BJ (cell line): Measurements from ENCODE around the gene COL1A2. TPM values are rescaled to one million over a fixed set of nuclear protein-coding genes. Genes with fewer than 3 reads are reported as not detected.

Experiments
- CTCF ChIA-PET: fragments of 350-600 bp; formaldehyde crosslinking; extraction: SDS; loops from one replicate; lab custom pipeline; 2021; ENCODE audit warnings: antibody characterized with exemption, inconsistent platforms; lab: Yijun Ruan, JAX
- POLR2A ChIA-PET: fragments of 300-600 bp; sonication (Branson Sonifier 250); formaldehyde crosslinking; extraction: SDS; loops from one replicate; lab custom pipeline; 2021; ENCODE audit warnings: antibody characterized with exemption; lab: Charles Lee
- DNase-seq: peaks from one replicate; pipeline ENCODE4 v3.0.0-alpha.2; 2011; ENCODE audit warnings: low read depth
- H3K27me3 ChIP-seq: 2 replicates; pipeline ENCODE4 v1.6.0; 2011; ENCODE audit warnings: low read length; ENCODE audit not compliant: control insufficient read depth, insufficient read depth
- H3K36me3 ChIP-seq: 2 replicates; pipeline ENCODE4 v1.5.1; 2011; ENCODE audit warnings: low read length; ENCODE audit not compliant: control insufficient read depth, insufficient read depth
- H3K4me3 ChIP-seq: 2 replicates; pipeline ENCODE4 v1.5.1; 2011; ENCODE audit warnings: low read depth, mild to moderate bottlenecking, control low read depth, low read length
- CTCF ChIP-seq: IDR thresholded peaks from 2 replicates; pipeline ENCODE4 v1.5.1; 2011; ENCODE audit warnings: low read depth, mild to moderate bottlenecking, control low read depth, inconsistent platforms, low read length, moderate library complexity; ENCODE audit not compliant: insufficient read depth
- polyA plus RNA-seq: library from polyadenylated mRNA; depleted of rRNA; stranded (reverse); fragments of >200 nt; gene quantifications from 2 replicates; pipeline ENCODE4 v1.2.3, GENCODE V29; 2011

COL1A2 gene
- polyA plus RNA-seq, 1 experiment: 8,996 TPM

- ChIA-PET CTCF (interaction anchor here (0.8 to 9.6 kb wide), 5 partner anchors 28 to 463 kb away, joined by 3 to 87 read pairs (median 5); no protein-coding TSS in a partner anchor), POLR2A (interaction anchor here (0.6 to 5.5 kb wide), 4 partner anchors 72 to 109 kb away, joined by 3 to 73 read pairs (median 8); no protein-coding TSS in a partner anchor)
- DNase-seq: no peak
- Histone ChIP-seq H3K4me3 (peak overlapping the region; percentile 67), H3K27me3 (no peaks in the 10 kb centered on the region), H3K36me3 (peaks cover 4% of the 10 kb centered on the region)
- TF ChIP-seq CTCF: no peak
These were observed 4.1 kb downstream of the COL1A2 start for GRCh38 chr7:94398841-94399240.

- Histone ChIP-seq H3K27me3 (no peaks in the 10 kb centered on the region), H3K4me3 (peak overlapping the region; percentile 67), H3K36me3 (peaks cover 10% of the 10 kb centered on the region)
- TF ChIP-seq CTCF: no peak
- DNase-seq: no peak
- ChIA-PET POLR2A (interaction anchor here (0.7 to 5.5 kb wide), 4 partner anchors 25 to 104 kb away, joined by 3 to 73 read pairs (median 4); no protein-coding TSS in a partner anchor), CTCF (interaction anchor here (1.2 to 9.6 kb wide), 5 partner anchors 8 to 111 kb away, joined by 3 to 87 read pairs (median 6); no protein-coding TSS in a partner anchor)
These were observed 5.3 kb downstream of the COL1A2 start for GRCh38 chr7:94400022-94400421.

GRCh38 chr7:94400643-94401427 is 6.1 kb downstream of the COL1A2 start:
- no peak for DNase-seq
- Histone ChIP-seq H3K4me3 (peak overlapping the region; percentile 67), H3K27me3 (no peaks in the 10 kb centered on the region), H3K36me3 (peaks cover 10% of the 10 kb centered on the region)
- no peak for TF ChIP-seq CTCF
- ChIA-PET CTCF (interaction anchor here (1.2 to 9.6 kb wide), 6 partner anchors 9 to 112 kb away, joined by 3 to 87 read pairs (median 5); no protein-coding TSS in a partner anchor), POLR2A (interaction anchor here (0.7 to 5.5 kb wide), 6 partner anchors 25 to 112 kb away, joined by 3 to 73 read pairs (median 3); no protein-coding TSS in a partner anchor)

- no peak for DNase-seq
- ChIA-PET CTCF (interaction anchor here (1.3 to 9.6 kb wide), 4 partner anchors 33 to 112 kb away, joined by 3 to 87 read pairs (median 10); no protein-coding TSS in a partner anchor), POLR2A (interaction anchor here (0.6 to 5.5 kb wide), 5 partner anchors 25 to 113 kb away, joined by 3 to 73 read pairs (median 3); no protein-coding TSS in a partner anchor)
- TF ChIP-seq CTCF: no peak
- peak overlapping the region; percentile 67 for H3K4me3 ChIP-seq
- peaks cover 10% of the 10 kb centered on the region for H3K36me3 ChIP-seq
- H3K27me3 ChIP-seq: no peaks in the 10 kb centered on the region
These were observed 6.7 kb downstream of the COL1A2 start for GRCh38 chr7:94401428-94401814.

- Histone ChIP-seq H3K27me3 (no peaks in the 10 kb centered on the region), H3K4me3 (peak overlapping the region; percentile 26; the same call in 1 of the 2 replicates), H3K36me3 (peaks cover 18% of the 10 kb centered on the region)
- ChIA-PET CTCF (interaction anchor here (0.7 to 9.6 kb wide), 8 partner anchors 8 to 114 kb away, joined by 3 to 87 read pairs (median 4); no protein-coding TSS in a partner anchor), POLR2A (interaction anchor here (0.6 to 2.2 kb wide), 8 partner anchors 8 to 113 kb away, joined by 3 to 17 read pairs (median 4); partner anchors contain the start of gene COL1A2)
- TF ChIP-seq CTCF: no peak
- no peak for DNase-seq
These were observed 8.9 kb downstream of the COL1A2 start for GRCh38 chr7:94403546-94403945.
